GM21447 (cell line): ENCODE data around the gene SAMD10.
"Not testable (repeated sequence)": the region's sequence is repeated elsewhere in the genome, so short reads cannot be mapped to it uniquely, and the experiment has no call there.

Experiments used
- ATAC-seq: cut with Tn5 transposase; IDR thresholded peaks from one replicate; pipeline ENCODE4 v1.9.1; 2021; ENCODE audit not compliant: unreplicated experiment

The SAMD10 gene

DNA sequence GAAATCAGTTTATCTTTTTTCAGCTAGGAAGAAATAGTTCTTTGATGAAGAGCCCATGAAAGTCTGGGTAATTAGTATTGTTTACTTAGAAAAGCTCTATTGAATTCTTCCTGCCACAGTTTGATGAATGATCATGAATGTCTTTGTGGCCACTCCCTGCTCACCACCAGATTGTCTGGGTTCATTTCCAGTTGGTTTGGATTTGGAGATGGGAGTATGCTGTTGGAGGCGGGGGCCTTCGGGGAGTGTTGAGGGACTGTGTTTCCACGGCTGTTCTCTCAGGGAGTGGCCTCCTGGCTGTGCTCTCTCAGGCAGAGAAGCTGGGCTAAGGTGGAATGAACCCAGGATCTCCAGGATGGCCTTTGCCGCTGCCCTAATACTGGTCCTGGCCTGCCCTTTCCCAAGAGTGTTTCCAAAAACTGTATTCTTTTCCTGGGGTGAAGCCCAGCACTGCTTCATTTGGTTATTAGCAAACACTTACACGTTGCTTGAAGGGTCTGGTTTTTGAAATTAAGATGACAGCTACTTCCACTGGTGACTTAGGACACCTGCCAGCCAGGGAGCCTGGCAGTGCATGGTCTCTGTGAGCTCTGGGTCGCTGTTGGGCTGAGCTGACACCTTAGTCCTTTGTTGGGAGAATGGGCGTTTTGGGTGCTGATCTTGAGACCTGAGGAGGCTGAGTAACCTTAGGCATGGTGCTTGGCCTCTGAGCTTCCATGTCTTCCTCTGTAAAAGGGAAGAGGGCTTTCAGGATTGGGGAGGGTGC is 24.7 kb upstream of the SAMD10 start:
- ATAC-seq = no peak

DNA sequence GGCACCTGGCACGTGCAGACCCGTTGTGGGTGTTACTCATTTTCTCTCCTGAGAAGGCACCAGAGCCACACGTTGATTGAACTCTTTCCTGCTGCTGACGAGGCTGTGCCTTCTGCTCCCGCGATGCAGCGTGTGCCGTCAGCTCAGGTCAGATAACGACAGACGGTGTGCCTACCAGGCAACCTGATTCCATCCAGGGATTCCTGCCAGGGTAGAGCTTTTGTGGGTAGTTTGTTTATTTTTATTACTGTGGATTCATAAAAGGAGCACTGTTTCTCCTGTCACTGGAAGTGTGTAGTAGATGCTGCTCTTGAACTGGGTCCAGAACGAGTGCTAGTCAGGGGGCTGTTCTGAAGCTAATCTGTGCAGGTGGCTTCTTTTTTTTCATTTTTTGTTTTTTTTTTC is 22.2 kb upstream of the SAMD10 start:
- no peak for ATAC-seq

DNA sequence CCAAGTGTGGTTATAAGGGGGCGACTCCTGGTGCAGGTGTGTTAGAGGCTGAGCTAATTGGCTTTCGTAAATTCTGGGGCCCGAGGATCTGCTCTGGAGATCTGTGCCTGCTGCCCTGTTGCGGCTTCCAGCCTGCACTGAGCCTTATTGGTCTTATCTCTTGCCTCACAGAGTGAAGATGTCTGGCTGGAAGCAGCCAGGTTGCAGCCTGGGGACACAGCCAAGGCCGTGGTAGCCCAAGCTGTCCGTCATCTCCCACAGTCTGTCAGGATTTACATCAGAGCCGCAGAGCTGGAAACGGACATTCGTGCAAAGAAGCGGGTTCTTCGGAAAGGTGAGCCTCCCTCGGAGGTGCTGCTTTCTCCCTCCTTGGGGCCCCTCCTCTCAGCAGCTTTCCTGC is 21.5 kb upstream of the SAMD10 start:
- ATAC-seq = no peak

DNA sequence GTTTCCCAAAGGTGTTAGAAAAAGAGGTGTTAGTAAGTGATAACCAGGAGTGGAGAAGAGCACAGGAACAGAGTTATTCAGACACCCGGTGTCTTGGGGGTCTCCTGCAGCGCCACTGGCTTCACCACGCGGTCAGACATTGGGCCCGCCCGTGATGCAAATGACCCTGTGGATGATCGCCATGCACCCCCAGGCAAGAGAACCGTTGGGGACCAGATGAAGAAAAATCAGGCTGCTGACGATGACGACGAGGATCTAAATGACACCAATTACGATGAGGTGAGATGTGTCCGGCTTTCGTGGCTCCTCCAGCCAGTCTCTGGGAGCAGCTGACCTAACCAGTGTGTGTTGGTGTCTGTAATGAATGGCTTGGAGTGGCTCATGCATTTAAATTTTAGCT is 3.5 kb upstream of the SAMD10 start:
- ATAC-seq = no peak

DNA sequence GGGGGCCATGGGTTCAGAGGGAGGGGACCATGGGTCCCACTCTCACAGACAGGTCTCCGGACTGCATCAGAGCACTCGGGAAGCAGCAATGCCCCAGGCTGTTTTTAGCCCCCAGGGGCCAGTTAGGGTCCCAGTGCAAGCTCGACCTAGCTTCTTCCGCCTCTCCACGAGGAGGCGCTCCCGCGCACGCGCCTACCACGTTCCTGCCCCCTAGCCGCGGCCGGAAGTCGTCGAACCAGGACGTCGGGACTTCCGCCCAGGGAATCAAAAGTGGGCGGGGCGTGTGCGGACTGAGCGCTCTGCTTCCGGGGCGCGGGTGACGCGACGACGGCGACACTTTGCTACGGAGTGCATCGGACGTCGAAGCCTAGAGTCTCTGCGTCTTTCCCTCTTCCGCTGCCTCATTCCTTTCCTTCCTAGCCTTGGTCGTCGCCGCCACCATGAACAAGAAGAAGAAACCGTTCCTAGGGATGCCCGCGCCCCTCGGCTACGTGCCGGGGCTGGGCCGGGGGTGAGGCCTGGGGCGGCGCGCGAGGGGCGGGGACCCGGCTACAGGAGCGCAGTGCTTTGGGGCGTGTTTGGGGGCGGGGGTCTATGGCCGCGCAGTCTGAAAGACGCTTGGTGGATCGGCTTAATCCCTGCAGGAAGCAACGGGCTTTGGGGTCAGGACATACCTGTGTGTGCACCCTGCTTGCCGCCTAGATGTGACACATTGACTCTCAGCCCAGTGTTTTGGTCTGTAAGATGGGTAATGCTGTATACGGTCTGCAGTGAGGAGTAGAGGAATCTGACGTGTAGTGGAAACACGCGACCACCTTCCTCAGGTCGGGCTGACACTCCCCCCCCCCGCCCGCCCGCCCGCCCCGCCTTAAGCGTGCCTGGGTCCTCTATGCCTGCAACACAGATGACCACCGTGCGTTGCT is 1.6 kb upstream of the SAMD10 start, which contains the start of gene PRPF6:
Gene PRPF6 (plus strand): TSS at position 327 of the 923 bp plus-strand sequence. CDS start 114 bp downstream, at position 441.
- ATAC-seq = peak; percentile 44

DNA sequence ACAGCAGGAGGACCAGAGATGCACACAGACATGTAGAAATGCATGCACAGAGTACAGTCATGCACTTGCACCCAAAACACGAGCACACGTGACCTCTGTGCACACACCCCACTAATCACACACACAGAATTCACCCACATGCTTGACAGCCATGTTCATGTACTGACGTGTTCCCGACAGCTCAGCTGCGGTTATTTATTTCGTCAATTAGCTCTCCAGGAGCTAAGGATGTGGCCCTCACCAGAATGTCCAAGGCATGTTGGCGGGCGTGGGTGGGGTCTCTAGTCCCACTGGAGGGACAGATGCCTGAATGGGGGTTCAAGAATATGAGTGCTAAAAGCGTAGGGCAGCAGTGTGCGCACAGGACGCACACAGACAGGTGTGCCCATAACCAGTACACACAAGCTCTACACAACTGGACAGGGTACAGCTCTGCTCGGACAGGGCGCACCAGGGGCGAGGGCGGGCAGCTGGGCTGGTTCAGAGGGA is 919 bp upstream of the SAMD10 start:
- peak; percentile 10 for ATAC-seq

DNA sequence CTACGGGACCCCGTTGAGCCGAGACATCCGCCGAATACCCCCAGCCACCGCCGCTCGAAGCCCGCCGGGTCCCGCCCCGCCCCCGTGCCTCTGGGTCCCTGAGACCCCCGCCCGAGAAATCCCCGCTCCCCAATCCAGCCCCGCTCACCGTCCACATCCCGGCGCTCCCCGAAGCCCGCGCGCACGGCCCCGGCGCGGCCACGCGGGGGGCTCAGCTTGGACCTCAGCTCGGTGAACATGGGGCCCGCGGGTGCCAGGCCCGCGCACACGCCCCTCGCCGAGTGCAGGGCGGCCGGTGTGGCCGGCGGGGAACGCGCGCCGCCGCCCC is 249 bp downstream of the SAMD10 start:
- no peak for ATAC-seq

DNA sequence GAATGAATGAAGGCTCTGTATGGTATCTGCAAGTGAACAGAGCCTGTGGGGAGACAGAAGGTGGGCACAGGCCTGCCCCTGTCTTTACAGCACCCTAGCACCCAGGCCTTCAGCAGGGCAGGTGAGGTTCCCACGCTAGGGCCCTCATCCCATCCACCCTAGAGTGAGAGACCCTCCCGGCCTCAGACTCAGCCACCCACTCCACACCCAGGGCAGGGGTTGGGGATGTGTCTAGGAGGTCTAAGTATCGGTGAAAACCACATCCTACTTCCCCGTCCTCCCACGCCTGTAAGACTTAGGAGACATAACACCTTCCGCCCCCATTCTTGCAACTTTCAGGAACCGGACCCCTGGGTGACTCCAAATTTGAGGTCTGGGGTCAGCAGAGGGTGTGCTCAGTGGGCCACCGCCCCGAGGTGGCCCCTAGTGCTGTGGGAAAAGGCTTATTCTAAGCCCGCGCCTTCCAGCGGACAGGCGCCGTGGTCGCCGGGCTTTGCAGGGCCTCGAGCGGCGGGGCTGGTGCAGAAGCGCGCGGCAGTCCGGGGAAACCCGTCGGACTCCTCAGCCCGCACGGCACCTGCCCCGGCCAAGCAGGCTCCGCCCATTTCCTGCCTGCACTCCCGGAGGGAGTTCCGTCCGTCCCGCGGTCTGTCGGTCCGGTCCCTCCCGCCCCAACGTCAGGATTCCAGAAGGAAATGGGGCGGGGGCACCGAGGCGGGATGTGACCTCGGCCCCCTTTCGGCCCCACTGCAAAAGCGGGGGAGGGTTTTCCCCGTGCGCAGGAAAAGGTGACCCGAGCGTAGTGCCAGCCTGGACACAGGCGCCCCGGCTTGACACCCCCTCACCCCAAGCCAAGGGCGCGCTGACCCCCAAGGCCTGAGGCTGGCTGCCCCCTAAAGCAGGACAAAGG is 868 bp downstream of the SAMD10 start:
- peak; percentile 36 for ATAC-seq

DNA sequence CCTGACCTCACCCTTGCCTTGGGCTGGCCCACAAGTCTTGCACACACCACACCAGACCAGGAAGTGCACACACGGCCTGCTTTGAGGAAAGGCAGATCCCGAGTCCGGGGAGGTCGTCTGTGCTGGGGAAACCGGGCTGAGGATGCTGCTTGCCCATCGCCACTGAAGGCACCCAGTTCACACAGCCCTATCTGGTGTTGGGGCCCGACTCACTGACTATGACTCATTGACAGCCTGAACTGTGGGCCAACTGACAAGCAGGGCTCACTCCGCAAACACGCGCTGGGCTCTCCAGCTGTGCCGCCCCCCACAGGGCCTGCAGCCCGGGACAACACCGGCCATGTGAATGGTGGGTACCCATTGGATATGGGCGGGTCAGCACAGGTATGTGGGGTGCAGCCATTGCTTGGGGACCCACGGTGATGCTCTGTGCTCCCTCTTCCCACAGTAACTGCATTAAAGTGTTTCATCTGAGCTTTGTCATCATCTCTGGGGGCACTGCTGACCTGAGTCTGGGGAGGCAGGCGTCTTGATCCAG is 1.6 kb downstream of the SAMD10 start:
- ATAC-seq = no peak

DNA sequence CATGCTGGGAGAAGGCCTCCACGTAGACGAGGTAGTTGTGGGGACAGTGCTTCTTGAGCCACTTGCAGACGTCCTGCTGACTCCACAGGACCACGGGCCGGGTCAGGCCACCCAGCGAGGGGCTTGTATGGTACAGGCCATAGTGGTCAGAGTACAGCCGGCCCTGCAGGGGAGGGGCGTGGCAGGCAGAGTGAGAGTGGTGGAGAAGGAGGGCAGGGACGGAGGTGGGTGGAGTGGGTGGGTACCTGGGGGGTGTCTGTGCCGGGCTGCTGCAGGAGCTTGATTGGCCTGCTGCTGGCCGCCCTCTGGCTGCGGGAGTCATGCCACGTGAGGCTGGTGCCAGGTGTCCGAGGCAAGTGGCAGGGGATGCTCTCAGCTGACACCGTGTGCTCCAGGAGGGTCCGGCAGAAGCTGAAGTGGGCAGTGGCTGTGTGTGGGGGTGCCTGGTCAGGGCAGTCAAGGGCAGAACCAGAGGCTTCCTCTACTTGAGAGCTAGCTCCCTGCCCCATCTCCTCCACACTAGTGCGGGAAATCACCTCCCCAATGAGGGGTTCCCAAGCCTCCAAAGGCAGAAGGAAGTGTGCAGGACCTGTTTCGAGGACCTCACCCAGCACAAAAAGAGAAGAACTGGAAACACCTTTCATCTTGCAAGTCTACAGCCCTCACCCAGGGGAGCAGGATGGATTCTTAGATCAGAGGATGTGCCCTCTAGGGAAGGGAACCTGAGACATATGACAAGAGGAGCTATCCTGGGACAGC is 2.3 kb downstream of the SAMD10 start:
- ATAC-seq = no peak

DNA sequence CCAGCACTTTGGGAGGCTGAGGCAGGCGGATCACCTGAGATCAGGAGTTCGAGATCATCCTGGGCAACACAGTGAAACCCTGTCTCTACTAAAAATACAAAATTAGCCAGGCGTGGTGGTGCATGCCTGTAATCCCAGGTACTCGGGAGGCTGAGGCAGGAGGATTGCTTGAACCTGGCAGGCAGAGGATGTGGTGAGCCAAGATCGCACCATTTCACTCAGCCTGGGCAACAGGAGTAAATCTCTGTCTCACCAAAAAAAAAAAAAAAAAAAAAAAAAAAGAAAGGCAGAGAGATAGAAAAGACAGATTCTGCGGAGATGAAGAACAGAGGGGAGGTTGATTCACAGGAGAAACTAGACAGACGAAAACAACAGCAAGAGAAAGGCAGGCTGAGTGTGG is 2.9 kb downstream of the SAMD10 start:
- not testable (repeated sequence) for ATAC-seq

DNA sequence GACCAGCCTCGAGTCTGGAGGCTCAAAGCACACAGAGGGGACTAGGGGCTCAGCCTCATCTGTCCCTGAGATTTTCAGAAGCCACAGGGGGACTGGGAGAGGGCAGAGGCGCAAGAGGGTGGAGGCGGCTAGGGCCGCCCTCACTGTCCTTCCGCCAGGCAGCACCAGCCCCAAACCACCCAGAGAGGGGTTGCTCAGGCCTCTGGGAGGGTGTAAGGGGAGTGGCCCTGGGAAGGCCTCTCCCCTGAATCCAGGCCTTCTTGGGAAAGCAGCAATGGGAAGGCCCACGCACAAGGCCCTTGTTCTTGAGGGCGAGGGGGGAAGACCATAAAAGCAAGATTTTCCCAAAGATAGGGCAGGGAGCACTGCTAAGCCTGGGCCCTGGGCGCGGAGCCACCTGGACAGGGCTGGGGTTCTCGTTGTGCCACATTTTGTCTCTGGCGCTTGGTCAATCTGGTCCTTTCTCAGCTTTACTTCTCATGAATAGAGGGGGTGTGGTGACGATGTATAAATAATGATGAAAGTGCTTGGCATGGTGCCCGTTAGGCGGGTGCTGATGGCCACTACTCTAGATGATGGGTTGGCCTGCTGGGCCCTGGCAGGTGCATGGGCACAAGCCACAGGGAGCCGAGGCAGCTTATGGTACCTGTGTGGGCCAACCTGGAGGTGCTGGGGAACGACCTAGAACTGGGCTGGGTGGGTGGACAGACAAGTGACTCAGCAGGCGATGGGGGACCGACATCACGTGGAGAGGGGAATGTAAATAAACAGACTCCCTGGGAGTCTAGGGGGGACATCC is 4.8 kb downstream of the SAMD10 start:
- no peak for ATAC-seq

DNA sequence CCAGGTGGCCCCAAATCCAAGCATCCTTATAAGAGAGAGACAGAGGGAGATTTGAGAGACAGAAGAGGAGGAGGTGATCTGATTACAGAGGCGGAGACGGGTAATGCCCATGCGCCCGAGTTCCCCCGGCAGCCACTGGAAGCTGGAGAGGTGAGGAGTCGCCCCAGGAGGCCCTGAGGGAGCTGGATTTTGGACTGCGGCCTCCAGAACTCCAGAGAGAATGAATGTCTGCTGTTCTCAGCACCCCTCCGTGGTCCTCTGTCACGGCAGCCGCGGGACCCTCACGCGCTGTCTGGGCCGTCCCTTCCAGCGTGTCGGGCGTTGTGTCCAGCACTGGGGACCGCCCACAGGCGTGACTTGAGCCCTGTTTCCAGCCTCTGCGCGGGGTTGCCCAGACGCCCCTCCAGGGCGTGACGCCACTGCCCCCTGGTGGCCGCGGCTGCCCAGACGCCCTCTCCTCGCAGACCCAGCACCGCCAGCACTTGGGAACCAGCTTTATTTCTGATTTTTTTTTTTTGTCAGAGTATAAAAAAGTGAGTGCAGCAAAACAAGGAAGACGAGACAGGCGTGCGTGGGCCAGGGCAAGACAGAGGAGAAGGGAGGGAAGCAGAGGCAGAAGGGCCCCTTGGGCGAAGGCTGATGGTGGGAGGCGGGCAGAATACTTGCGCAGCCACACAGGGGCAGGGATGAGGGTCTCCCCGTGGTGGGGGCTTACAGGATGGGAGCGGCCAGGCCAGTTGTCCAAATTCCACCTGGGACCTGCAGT is 5.6 kb downstream of the SAMD10 start:
- no peak for ATAC-seq

DNA sequence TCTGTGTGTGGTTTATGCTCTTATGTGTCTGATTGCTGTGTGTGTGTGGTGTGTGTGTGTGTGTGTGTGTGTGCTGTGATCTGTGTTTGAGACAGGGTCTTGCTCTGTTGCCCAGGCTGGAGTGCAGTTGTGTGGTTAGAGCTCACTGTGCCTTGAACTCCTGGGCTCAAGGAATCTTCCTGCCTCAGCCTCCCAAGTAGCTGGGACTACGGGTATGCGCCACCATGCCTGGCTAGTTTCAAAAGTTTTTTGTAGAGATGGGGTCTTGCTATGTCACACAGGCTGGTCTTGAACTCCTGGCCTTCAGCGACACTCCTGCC is 6.3 kb downstream of the SAMD10 start:
- no peak for ATAC-seq

DNA sequence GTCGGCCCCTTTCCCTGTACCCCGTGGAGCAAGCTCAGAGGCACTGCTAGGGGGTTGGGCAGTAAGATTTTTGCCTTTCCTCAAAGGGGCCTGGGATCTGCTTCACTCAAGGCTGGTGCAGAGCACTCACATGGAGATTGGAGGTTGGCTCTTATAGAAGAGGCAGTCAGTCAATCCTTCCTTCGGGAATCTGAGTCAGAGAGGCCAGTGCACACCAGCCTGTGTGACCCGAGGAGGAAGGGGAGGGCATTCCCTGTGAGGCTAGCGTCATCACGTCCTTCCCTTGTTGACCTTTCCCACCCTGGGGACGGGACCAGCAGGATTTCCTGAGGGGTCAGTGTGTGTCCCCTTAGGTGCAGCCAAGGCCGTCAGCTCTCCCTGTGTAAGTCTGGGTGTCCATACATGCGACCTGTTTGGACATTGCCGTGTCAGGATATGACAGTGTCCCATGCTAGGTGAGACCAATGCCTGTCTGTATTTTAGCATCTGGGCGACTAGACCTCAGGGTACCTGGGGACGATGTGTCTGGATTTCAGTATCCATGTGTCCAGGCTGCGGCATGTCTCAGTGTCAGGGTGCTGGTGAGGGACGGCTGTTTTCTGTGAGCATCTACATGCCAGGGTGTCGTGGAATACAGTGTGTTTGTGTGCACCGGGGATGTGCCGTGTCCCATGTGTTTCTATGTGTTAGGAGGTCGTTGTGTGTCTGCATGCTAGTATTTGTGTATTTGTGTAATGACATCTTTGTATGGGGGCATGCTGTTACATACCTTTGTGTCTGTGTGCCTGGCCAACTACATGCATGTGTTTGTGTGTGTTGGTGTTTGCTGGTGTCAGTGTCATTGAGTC is 6.9 kb downstream of the SAMD10 start:
- ATAC-seq = no peak

DNA sequence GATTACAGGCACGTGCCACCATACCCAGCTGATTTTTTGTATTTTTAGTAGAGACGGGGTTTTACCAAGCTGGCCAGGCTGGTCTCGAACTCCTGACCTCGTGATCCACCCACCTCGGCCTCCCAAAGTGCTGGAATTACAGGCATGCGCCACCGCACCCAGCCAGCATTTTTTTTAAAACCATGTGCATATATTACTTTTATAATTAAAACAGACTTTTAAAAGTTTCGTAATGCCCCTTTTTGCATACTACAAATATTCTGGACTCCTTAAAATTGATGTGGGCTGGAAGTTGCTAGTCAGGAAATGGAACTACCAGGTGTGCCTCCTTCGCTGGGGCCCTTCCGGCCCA is 7.5 kb downstream of the SAMD10 start:
- ATAC-seq = not testable (repeated sequence)

DNA sequence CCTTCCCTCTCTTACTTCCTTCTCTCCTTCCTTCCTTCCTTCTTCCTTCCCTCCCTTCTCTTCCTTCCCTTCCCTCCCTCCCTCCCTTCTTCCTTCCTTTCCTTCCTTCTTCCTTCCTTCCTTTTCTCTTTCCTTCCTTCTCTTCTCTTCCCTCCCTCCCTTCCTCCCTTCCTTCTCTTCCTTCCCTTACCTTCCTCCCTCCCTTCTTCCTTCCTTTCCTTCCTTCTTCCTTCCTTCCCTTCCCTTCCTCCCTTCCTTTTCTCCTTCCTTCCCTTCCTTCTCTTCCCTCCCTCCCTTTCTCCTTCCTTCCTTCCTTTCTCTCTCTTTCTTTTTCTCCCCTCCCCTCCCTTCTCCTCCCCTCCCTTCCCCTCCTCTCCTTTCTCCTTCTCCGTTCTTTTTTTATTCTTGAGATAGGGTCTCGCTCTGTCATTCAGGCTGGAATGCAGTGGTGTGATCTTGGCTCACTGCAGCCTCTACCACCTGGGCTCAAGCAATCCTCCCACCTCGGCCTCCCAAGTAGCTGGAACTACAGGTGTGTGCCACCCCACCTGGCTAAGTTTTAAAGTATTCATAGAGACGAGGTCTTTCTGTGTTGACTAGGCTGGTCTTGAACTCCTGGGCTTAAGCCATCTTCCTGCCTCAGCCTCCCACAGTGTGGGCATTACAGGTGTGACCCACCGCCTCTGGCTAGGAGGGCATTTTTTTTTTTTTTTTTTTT is 8.6 kb downstream of the SAMD10 start:
- ATAC-seq = no peak
